ENCODE results near the gene NUMBL. TPM values are rescaled to one million over a fixed set of nuclear protein-coding genes. Genes with fewer than 3 reads are reported as not detected.

NUMBL gene
- total and polyA plus RNA-seq, 9 donors = 14.6 to 39.5 (median 32.7) TPM

GRCh38 chr19:40639638-40639982 is 50.8 kb downstream of the NUMBL start:
- H3K27me3 ChIP-seq (ENCODE audit: control insufficient read depth, insufficient read depth, low read length) = peaks cover 11% of the 10 kb centered on the region
- no peaks in the 10 kb centered on the region for H3K9me3 ChIP-seq (replicated peaks; ENCODE audit: control insufficient read depth, low read depth, low read length)
- DNase-seq = no peak
- no peak overlapping the region for H3K4me3 ChIP-seq (ENCODE audit: low read length)
- H3K27ac ChIP-seq (ENCODE audit: low read length) = no peak overlapping the region
- WGBS (ENCODE audit: insufficient coverage) = 79% methylated on average over 5 of the region's 6 CpGs
- H3K4me1 ChIP-seq (ENCODE audit: control insufficient read depth, insufficient read depth, low read length) = peaks cover 10% of the 10 kb centered on the region
- H3K36me3 ChIP-seq (ENCODE audit: control insufficient read depth, insufficient read depth, low read length) = no peaks in the 10 kb centered on the region

DNA sequence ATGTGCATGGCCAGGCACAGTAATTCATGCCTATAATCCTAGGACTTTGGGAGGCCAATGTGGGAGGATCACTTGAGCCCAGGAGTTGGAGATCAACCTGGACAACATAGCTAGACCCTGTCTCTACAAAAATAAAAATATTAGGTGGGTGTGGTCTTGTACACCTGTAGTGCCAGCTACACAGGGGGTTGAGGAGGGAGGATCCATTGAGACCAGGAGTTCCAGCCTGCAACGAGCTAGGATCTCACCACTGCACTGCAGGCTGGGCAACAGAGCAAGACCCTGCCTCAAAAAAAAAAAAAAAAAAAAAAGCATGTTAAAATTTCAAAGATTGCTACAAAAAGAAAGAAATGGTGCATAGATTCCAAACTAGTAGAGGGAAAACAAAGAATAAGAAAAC is 52.1 kb downstream of the NUMBL start:
- Histone ChIP-seq H3K36me3 (ENCODE audit: control insufficient read depth, insufficient read depth, low read length) (no peaks in the 10 kb centered on the region), H3K27ac (ENCODE audit: low read length) (no peak overlapping the region), H3K9me3 (replicated peaks; ENCODE audit: control insufficient read depth, low read depth, low read length) (no peaks in the 10 kb centered on the region), H3K27me3 (ENCODE audit: control insufficient read depth, insufficient read depth, low read length) (peaks cover 13% of the 10 kb centered on the region), H3K4me1 (ENCODE audit: control insufficient read depth, insufficient read depth, low read length) (peaks cover 14% of the 10 kb centered on the region), H3K4me3 (ENCODE audit: low read length) (no peak overlapping the region)
- no CpG with 5 or more reads among the region's 1 CpG for WGBS (ENCODE audit: insufficient coverage)
- no peak for DNase-seq

- DNase-seq = no peak
- Histone ChIP-seq H3K4me3 (ENCODE audit: low read length) (no peak overlapping the region), H3K36me3 (ENCODE audit: control insufficient read depth, insufficient read depth, low read length) (peaks cover 3% of the 10 kb centered on the region), H3K9me3 (replicated peaks; ENCODE audit: control insufficient read depth, low read depth, low read length) (no peaks in the 10 kb centered on the region), H3K27me3 (ENCODE audit: control insufficient read depth, insufficient read depth, low read length) (peaks cover 13% of the 10 kb centered on the region), H3K4me1 (ENCODE audit: control insufficient read depth, insufficient read depth, low read length) (peaks cover 4% of the 10 kb centered on the region), H3K27ac (ENCODE audit: low read length) (no peak overlapping the region)
- WGBS (ENCODE audit: insufficient coverage) = no CpG with 5 or more reads among the region's 5 CpGs
Measured at GRCh38 chr19:40633207-40633606, 57.2 kb downstream of the NUMBL start.

GRCh38 chr19:40632311-40633036 is 58.0 kb downstream of the NUMBL start:
- Histone ChIP-seq H3K36me3 (ENCODE audit: control insufficient read depth, insufficient read depth, low read length) (peaks cover 10% of the 10 kb centered on the region), H3K4me3 (ENCODE audit: low read length) (no peak overlapping the region), H3K27me3 (ENCODE audit: control insufficient read depth, insufficient read depth, low read length) (peaks cover 13% of the 10 kb centered on the region), H3K27ac (ENCODE audit: low read length) (no peak overlapping the region), H3K9me3 (replicated peaks; ENCODE audit: control insufficient read depth, low read depth, low read length) (no peaks in the 10 kb centered on the region), H3K4me1 (ENCODE audit: control insufficient read depth, insufficient read depth, low read length) (peaks cover 4% of the 10 kb centered on the region)
- 72% methylated on average over 2 of the region's 3 CpGs for WGBS (ENCODE audit: insufficient coverage)
- DNase-seq = no peak

DNA sequence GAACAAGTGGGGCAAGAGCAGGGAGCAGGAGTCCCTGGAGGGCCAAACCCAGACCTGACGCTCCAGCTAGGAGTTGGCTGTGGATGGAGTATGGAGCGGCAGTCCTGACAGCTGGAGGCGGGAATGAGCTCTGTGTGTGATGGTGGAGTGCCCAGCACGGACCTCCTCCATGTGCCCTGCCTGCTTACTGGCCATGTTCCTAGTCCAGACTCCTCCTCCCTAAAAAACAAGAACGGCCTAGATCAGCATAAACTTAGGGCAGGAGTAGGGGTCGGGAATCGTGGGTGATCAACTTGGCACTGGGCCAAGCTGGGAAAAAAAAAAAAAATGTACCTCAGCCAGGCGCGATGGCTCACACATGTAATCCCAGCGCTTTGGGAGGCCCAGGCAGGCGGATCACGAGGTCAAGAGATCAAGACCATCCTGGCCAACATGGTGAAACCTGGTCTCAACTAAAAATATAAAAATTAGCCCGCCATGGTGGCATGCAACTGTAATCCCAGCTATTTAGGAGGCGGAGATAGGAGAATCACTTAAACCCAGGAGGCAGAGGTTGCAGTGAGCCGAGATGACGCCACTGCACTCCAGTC is 59.8 kb downstream of the NUMBL start:
- Histone ChIP-seq H3K27ac (ENCODE audit: low read length) (no peak overlapping the region), H3K9me3 (replicated peaks; ENCODE audit: control insufficient read depth, low read depth, low read length) (no peaks in the 10 kb centered on the region), H3K27me3 (ENCODE audit: control insufficient read depth, insufficient read depth, low read length) (peaks cover 6% of the 10 kb centered on the region), H3K4me1 (ENCODE audit: control insufficient read depth, insufficient read depth, low read length) (peaks cover 4% of the 10 kb centered on the region), H3K36me3 (ENCODE audit: control insufficient read depth, insufficient read depth, low read length) (peaks cover 28% of the 10 kb centered on the region), H3K4me3 (ENCODE audit: low read length) (no peak overlapping the region)
- 100% methylated on average over 2 of the region's 16 CpGs for WGBS (ENCODE audit: insufficient coverage)
- DNase-seq = no peak

DNA sequence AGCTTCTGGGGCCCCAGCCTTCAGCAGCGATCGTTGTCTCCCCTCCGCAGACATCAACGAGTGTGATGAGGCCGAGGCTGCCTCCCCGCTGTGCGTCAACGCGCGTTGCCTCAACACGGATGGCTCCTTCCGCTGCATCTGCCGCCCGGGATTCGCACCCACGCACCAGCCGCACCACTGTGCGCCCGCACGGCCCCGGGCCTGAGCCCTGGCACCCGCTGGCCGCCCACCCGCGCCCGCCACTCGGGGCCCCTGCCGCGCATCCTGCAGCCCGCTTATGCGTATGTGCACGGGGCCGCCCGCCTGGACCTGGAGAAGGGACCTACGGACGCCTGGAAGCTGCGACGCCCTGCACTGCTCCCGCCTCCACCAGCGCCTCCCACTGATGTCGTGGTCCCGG is 61.1 kb downstream of the NUMBL start:
- peaks cover 3% of the 10 kb centered on the region for H3K4me1 ChIP-seq (ENCODE audit: control insufficient read depth, insufficient read depth, low read length)
- no peak for DNase-seq
- peaks cover 32% of the 10 kb centered on the region for H3K36me3 ChIP-seq (ENCODE audit: control insufficient read depth, insufficient read depth, low read length)
- no peak overlapping the region for H3K27ac ChIP-seq (ENCODE audit: low read length)
- H3K27me3 ChIP-seq (ENCODE audit: control insufficient read depth, insufficient read depth, low read length) = peaks cover 2% of the 10 kb centered on the region
- no peak overlapping the region for H3K4me3 ChIP-seq (ENCODE audit: low read length)
- 94% methylated on average over 42 of the region's 42 CpGs for WGBS (ENCODE audit: insufficient coverage)
- H3K9me3 ChIP-seq (replicated peaks; ENCODE audit: control insufficient read depth, low read depth, low read length) = no peaks in the 10 kb centered on the region

DNA sequence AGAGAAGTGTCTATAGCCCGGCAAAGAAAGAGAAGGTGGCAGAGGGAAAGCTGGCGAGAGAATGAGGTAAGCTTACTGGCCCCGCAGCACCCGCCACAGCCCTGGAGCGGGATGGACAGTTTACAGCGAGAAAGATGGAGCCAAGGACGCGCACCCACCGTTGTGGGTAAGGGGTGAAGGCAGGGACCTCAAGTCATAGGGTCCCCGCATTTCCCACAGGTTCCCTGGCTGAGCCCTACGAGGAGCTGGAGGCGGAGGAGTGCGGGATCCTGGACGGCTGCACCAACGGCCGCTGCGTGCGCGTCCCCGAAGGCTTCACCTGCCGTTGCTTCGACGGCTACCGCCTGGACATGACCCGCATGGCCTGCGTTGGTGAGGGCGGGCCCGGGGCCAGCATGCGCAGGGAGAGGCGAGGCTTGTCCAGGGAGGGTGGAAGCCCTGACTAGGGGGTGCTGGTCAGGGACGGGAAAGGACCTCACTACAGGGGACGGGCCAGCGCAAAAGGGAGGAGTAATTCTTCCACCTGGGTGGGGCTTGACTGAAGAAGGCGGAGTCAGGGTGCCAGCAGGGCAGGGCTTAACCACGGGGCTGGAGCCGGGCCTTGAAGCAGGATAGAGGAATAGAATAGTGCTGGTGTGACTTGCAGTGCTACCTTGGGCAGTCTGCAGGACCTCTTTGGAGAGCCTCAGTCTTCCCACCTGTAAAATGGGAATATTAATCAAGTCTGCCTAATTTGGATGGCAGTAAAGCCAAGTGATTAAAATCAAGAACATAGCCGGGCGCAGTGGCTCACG is 62.8 kb downstream of the NUMBL start:
- 91% methylated on average over 35 of the region's 39 CpGs for WGBS (ENCODE audit: insufficient coverage)
- H3K36me3 ChIP-seq (ENCODE audit: control insufficient read depth, insufficient read depth, low read length) = peaks cover 40% of the 10 kb centered on the region
- no peak for DNase-seq

GRCh38 chr19:40626918-40627317 is 63.5 kb downstream of the NUMBL start:
- no peak overlapping the region for H3K4me3 ChIP-seq (ENCODE audit: low read length)
- no peaks in the 10 kb centered on the region for H3K4me1 ChIP-seq (ENCODE audit: control insufficient read depth, insufficient read depth, low read length)
- H3K27ac ChIP-seq (ENCODE audit: low read length) = no peak overlapping the region
- 88% methylated on average over 24 of the region's 24 CpGs for WGBS (ENCODE audit: insufficient coverage)
- DNase-seq = no peak
- no peaks in the 10 kb centered on the region for H3K9me3 ChIP-seq (replicated peaks; ENCODE audit: control insufficient read depth, low read depth, low read length)
- H3K27me3 ChIP-seq (ENCODE audit: control insufficient read depth, insufficient read depth, low read length) = peaks cover 3% of the 10 kb centered on the region
- peaks cover 47% of the 10 kb centered on the region for H3K36me3 ChIP-seq (ENCODE audit: control insufficient read depth, insufficient read depth, low read length)

More for the DNA sequence above, 62.8 kb downstream of the NUMBL start:
- peaks cover 3% of the 10 kb centered on the region for H3K27me3 ChIP-seq (ENCODE audit: control insufficient read depth, insufficient read depth, low read length)
- H3K4me3 ChIP-seq (ENCODE audit: low read length) = no peak overlapping the region
- H3K4me1 ChIP-seq (ENCODE audit: control insufficient read depth, insufficient read depth, low read length) = no peaks in the 10 kb centered on the region
- H3K27ac ChIP-seq (ENCODE audit: low read length) = no peak overlapping the region
- no peaks in the 10 kb centered on the region for H3K9me3 ChIP-seq (replicated peaks; ENCODE audit: control insufficient read depth, low read depth, low read length)

GRCh38 chr19:40625406-40626120 is 64.9 kb downstream of the NUMBL start:
- no peaks in the 10 kb centered on the region for H3K4me1 ChIP-seq (ENCODE audit: control insufficient read depth, insufficient read depth, low read length)
- no peaks in the 10 kb centered on the region for H3K9me3 ChIP-seq (replicated peaks; ENCODE audit: control insufficient read depth, low read depth, low read length)
- no peak for DNase-seq
- 73% methylated on average over 7 of the region's 7 CpGs for WGBS (ENCODE audit: insufficient coverage)
- no peak overlapping the region for H3K27ac ChIP-seq (ENCODE audit: low read length)
- H3K36me3 ChIP-seq (ENCODE audit: control insufficient read depth, insufficient read depth, low read length) = peaks cover 56% of the 10 kb centered on the region
- no peak overlapping the region for H3K4me3 ChIP-seq (ENCODE audit: low read length)
- H3K27me3 ChIP-seq (ENCODE audit: control insufficient read depth, insufficient read depth, low read length) = peaks cover 3% of the 10 kb centered on the region
